ENCODE data around the gene CACTIN.

Gene CACTIN

DNA sequence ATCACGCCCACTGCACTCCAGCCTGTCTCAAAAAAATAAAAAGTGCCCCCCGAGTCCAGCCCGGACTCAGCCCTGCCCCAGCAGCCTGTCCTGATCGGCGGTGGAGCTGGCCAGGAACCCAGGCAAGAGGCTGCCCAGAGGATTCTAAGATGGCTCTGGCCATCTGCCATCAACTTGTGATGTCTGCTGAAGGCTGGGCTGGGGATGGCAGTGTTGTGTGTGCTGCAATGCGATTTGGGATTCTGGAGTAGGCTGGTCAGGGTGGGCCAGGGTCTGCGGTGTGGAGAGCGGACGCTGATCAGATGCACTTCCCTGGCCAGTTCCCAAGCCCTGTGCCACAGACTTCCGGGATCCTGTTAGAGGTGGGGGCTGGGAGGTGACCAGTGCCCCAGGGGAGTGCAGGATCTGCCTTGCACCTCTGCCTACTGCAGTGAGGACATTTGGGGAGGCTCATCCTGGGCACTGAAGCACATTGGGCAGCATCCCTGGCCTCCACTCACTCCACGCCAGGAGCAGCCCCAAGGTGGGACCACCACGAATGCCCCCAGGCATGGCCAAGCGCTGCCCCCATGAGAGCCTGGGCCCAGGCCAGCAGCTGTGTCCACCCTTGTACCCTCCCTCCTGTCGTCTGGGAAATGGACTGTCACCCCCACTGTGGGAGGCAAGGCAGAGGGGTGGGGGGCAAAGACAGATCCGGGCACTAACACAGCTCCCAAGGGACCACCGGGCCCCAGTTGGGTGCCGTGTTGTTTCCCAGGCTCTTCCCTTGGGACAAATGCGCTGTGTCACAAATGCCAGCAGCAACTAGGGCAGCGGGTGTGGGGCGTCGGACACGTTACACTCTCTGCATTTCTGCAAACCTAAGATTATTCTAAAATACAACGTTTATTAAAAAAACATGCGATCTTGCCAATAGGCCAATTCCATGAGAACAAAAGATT is 16.5 kb downstream of the CACTIN start:
- DNase-seq (ENCODE audit: low spot score) = no peak

DNA sequence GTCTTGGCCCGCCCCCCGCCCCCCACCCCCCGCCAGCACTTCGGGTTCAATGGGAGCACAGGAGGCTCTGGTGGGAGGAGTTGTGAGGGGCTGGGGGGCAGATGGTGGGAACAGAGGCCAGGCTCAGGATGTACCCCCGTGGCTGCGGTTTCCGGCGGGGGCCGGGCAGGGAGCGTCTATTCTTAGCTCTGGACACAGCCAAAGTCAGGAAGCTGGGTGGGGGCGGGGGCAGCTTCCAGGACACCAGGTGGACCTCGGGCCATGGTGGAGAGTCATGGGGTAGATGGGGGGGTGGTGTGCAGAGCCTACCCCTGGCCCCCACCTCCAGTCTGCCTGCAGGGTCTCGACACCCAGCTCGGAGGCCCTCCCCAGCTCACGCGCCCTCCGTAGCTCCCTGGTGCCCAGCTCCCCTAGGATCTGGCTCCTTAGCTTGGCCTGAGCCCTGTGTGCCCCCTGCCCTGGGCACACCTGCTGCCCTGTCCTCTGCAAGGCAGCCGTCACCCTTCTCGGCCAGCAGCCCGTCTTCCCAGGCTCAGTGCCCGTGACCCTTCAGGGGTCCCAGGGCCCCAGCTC is 17.8 kb downstream of the CACTIN start:
- no peak for DNase-seq (ENCODE audit: low spot score)

DNA sequence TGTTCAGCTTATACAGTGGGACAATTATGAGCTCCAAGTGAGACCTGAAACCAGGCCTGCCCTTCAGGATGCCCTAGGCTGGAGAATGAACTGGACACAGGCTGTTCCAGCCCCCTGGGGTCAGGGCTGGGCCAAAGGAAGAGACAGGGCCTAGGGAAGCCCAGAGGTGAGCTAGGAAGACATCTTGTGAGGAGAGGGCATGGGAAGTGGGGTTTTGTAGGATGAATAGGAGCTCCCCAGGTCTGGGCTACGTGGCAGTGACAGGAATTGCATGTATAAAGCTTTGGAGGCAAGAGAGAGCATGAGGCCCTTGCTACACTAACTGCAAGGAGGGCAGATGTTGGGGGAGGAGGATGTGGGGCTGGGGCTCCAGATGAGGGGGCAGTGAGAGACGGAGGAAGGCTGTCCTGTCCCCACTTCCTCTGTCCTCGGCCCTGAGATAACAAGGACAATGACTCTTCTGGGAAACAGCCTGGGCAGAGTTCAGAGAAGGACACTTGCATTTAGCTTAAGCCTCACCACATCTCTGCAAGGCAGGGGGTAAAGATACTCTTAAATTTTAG is 18.4 kb downstream of the CACTIN start:
- DNase-seq (ENCODE audit: low spot score) = no peak

DNA sequence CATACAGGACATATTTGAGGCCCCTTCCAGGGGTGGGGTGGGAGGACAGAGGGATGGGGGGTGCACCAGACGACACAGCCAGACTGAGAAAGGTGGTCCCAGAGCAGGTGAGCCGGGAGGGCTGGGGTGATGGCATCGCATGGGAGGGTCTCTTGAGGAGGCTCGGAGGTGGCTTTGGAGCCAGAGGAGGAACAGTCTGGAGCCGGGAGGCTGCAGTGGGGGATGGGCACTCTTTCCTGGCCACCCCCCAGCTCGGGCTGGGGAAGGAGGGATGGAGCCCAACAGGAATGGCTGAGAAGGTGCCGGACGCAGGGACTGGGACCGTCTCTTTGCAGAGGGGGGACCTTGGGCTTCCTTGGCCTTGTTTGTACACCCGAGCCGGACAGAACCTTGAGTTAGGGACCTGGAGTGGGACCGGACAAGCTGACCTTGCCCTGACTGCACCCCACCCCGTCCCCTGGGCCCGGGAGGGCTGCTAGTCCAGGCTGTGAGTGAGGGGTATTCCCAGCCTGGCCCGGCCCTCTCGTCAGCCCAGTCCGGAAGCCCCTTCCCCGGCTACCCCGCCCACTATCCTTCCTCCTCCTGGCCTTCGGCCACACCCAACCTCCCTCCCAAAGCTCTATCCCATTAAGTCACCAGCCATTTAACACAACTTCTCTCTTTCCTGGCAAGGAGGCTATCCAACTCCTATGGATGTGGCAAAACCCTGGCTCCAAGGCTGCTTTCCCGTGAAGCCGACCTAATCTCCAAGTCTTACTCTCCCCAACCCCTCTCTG is 19.1 kb downstream of the CACTIN start:
- DNase-seq (ENCODE audit: low spot score) = no peak

DNA sequence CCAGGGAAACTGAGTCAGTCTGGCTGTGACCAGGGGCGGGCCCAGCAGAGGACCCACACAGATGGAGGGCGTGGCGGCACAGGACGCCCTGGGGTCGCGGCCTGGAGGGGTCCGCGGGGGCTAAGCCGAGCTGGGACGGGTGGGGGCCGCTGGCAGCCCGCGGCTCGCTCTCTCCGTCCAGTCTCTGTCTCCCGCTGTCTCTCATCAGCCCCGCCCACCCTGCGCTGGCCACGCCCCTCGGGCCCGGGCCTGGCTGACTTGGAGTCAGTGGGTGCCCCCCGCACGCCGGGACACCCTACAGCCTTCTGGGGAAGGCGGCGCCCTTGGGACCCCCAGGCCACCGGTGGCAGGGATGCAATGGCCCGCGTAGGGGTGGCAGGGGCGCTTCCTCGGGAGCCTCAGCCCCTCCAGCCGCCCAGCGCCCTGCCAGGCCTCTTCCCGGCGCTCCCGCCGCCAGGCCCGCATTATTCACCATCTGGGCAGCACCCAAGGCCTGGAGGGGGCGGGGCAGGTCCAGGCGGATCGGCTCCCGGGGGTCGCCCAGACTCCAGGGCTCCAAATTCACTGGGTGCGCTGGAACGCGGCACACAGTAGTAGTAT is 19.8 kb downstream of the CACTIN start, which contains the start of gene TBXA2R:
Gene TBXA2R, minus strand, starts transcription at position 186 of the 600 bp plus-strand sequence. CDS start 6,241 bp downstream, outside the sequence.
- no peak for DNase-seq (ENCODE audit: low spot score)

DNA sequence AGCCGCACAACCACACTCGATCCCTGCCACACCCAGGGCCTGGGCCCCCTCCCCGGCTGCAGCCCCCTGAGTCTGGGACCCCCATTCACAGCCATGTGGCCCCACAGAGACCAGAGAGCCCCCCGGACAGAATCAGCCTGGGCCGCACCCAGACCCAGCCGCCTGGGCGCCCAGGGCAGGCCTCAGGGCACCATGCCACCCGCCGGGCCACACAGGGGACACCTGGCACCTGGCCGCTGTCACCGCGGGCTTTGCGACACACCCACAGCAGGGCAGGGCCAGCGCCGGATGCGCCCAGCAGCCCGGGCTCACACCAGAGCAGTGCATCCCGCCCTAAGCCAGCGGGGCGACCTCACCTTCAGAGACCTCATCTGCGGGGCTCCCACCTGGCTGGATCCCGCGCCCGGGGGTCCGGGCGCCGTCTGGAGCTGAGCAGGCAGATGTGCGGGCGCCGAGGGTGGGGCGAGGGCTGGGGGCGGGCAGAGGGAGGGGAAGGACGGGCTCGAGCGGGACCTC is 20.4 kb downstream of the CACTIN start:
- no peak for DNase-seq (ENCODE audit: low spot score)

DNA sequence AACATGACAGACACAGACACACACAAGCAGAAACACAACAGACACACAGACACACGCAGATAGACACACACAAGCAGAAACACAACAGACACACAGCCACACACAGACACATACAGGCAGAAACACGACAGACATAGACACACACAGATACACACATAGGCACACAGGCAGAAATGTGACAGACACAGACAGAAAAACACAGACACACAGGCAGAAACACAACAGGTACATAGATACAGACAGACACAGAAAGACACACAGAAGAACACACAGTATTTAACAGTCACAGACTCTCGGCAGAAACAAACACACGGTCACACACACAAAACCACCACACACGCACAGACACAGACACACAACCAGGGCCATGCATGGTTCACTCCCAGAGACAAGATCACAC is 20.8 kb downstream of the CACTIN start:
- no peak for DNase-seq (ENCODE audit: low spot score)

DNA sequence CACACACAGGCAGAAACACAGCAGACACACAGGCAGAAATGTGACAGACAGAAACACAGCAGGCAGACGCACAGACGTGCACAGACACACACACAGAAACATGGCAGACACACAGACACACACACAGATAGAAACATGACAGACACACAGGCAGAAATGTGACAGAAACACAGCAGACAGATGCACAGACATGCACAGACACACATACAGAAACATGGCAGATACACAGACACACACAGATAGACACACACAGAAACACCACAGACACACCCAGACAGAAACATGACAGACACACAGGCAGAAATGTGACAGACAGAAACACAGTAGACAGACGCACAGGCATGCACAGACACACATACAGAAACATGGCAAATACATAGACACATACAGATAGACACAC is 21.2 kb downstream of the CACTIN start:
- DNase-seq (ENCODE audit: low spot score) = no peak

DNA sequence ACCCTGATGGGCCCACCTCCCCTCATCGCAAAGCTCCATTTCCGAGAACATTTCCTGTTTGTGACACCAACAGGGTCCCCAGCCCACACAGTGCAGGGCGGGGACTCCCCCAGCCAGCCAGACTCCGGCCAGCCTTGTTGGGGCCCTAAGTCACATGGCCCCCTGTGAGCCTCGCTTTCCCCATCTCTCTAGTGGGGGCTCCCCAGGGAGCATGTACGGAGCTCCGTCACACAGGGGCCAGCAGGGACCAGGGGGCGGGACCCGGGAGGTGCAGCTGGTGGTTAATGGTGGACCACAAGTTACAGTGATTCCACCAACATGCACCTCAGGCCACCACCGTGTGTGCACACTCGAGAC is 21.6 kb downstream of the CACTIN start:
- DNase-seq (ENCODE audit: low spot score) = no peak

DNA sequence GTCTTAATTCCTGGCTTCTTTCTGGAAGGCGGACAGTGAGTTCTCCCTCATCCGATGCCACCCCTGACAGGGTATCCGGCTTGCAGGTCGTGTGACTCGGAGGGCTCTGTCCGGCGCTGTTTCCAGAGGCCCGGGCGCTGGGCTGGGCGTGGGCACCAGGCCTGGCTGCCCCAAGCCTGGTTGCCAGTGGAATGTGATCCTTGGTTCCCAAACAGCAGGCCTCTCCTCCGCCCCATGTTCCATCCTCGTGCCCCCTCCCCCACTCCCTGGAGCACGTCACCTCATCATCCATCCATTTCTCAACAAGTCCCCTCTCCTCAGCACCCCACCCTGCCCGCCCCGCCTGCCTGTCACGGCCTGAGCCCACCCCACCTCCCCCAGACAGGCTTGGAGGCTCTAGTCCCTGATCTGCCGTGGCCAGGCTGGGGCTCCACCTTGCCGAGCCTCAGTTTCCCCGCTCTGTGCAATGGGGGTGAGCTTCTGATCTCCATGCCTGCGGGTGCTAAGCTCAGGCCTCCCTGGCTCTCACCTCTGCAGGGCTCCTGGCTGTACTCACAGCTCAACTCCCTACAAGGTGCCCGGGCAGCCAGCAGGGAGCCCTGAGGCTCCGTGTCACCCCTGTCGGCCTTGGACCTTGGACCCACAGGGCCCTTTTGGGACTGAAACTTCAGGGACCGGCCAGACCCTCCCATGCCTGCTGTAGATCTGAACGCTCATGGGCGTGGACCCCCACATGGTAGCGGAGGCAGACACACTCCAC is 22.2 kb downstream of the CACTIN start:
- DNase-seq (ENCODE audit: low spot score) = no peak

DNA sequence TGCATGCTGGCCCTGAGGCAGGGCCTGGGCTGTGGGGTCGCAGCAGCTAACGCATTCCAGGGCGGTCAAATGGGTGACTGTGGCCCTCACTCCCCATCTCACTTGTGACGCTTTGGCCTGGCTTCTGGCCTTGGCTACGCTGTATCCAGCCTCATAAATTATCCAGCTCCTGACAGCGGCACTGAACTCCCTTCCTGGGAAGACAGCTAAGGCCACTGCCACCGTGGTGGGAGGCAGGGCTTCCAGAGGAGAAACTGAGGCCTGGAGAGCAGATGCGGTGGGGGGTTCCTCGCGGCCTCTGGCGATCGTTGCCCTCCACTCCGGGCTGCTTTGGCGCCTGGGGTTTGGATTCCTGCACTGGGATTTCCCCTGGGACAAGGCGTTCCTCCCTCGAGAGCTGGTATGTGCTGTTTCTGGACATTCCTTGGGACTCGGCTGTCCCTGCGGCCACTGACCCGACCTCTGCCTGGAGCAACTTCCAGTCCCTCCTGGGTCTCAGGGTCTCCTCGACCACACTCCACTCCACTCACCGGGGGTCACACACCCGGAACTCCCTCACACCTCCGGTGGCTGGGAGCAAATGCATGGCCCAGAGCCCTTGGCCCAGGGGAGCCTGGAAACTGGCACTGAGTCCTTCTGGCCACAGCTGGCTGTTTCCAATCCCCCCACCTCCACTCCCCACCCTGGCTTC is 23.3 kb downstream of the CACTIN start:
- no peak for DNase-seq (ENCODE audit: low spot score)

DNA sequence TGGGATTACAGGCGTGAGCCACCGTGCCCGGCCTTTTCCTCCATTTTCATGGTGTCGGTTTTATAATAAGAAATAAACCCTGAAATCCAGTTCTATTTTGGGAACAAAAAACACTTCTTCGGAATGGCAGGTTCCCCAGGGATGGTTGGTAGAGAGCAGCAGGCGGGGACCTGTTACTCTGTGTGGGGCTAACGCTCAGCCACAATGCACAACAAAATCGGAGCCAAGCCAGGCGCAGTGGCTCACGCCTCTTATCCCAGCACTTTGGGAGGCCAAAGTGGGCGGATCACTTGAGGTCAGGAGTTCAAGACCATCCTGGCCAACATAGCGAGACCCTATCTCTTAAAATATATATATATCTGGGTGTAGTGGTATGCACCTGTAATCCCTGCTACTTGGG is 25.6 kb downstream of the CACTIN start:
- no peak for DNase-seq (ENCODE audit: low spot score)

DNA sequence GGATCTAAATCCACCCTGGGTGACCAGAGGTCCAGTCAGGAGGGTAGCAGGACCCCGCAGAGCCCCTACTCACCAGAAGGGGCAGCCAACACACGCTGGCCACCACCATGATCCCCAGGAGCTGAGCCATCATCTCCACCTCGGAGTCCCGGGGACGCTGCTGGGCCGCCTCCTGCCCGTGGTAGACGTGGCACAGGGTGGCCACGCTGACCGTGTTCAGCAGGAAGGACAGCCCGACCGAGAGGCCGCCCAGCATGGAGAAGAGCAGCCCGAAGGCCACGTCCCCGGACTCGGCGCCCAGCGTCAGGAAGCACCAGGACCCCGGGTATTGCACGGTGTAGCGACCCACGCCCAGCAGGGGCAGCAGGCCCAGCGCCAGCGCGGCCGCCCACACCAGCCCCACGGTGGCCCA is 26.8 kb downstream of the CACTIN start:
- no peak for DNase-seq (ENCODE audit: low spot score)

DNA sequence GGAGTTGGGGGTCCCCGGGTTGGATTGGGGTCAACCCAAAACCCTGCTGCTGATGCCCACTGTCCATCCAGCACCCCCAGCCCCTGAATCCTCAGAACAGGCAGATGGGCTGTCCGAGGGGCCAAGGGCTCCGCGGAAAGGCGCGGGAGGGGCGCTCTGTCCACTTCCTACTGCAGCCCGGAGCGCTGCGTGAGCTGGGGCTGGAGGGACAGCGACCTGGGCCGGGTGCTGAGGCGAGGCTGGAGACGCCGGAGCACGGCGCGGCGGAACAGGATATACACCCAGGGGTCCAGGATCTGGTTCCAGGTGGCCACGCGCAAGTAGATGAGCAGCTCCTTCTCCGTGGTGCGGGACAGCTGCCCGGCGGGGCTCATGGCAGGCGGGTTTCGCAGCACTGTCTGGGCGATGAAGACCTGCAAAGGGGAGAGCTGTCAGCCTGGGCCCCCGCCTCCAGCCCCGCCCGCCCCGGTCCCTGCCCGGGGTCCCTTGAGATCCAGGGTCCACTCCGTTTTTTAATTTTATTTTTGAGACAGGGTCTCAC is 31.0 kb downstream of the CACTIN start:
- DNase-seq (ENCODE audit: low spot score) = no peak

DNA sequence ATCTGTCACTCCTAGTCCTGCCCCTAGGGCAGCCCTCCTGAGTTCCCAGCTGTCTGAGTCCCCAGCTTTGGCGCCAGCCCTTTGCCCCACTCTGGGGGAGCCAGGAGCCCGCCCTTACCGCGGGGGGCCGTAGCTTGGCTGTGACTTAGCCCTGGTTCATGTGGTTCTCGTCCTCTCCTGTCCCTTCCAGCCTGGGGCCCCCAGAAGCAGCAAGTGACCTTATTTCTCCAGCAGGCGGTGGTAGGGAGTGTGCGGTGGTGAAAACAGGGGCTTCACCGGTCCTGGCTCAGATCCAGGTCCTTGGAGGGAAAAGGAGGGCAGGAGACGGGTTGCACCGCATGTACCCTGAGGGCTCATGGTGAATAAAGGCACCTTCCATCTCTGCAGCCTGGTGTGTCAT is 33.4 kb downstream of the CACTIN start:
- no peak for DNase-seq (ENCODE audit: low spot score)

DNA sequence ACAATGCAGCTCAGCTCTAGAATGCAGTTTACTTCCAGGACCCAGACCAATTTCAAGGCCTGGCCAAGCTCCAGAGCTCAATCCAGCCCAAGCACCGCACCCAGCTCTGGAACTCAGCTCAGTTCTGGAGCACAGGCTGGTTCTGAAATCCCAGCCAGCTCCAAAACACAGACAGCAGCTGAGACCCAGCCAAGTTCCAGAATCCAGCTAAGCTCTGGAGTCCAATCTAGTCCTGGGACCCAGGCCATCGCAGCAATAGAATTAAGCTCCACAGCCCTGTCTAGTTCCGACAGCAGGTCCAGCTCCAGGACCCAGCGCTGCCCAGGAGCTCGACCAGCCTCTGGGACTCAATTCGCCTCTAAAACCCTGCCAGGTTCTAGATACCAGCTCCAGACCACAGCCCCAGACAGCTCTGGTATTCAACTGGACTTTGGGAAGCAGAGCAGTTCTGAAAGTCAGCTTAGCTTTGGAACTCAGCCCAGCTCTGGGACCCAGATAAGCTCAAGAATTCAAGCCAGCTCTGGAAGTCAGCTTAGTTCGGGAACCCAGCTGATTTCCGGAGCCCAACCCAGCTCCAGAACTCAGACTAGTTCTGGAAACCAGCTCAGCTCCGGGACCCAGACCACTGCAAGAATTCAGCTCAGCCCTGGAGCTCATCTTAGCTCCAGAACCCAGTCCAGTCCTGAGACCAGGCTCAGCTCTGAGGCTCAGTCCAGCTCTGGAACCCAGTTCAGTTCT is 34.5 kb downstream of the CACTIN start:
- DNase-seq (ENCODE audit: low spot score) = no peak

DNA sequence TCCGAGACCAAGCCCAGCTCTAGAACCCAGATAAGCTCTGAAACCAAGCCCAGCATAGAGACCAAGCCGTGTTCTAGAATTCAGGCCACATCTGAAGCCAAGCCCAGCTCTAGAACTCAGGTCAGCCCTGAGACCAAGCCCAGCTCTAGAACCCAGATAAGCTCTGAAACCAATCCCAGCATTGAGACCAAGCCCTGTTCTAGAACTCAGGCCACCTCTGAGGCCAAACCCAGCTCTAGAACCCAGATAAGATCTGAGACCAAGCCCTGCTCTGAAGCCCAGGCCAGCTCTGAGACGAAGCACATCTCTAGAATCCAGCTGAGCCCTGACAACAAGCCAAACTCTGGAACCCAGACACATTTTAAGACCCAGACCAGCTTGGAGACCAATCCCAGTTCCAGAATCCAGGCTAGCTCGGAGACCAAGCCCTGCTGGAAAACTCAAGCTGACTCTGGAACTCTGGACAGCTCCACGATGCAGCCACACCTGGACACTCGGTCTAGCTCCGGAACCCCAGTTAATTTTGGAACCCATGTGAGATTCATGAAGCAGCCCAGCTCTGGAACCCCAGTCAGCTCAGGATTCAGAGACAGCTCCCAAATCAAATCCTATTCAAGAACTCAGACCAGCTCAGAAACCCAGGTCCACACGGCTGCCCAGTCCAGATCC is 35.5 kb downstream of the CACTIN start:
- no peak for DNase-seq (ENCODE audit: low spot score)

DNA sequence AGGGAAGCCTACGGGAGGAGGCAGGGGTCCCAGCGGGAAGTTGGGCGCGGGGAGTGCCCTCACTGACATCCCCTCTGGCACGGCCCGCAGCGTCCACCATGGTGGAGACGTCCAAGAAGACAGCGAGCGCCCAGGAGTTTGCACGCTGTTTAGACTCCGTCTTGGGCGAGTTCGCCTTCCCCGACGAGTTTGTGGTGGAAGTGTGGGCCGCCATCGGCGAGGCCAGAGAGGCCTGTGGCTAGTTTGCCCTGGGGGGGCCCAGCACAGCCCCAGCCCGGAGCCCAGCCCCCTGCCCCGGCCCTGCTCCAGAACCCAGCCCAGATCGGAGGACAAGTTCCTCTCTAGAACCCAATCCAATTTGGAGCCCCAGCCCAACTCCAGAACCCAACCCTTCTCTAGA is 36.6 kb downstream of the CACTIN start:
- DNase-seq (ENCODE audit: low spot score) = no peak

DNA sequence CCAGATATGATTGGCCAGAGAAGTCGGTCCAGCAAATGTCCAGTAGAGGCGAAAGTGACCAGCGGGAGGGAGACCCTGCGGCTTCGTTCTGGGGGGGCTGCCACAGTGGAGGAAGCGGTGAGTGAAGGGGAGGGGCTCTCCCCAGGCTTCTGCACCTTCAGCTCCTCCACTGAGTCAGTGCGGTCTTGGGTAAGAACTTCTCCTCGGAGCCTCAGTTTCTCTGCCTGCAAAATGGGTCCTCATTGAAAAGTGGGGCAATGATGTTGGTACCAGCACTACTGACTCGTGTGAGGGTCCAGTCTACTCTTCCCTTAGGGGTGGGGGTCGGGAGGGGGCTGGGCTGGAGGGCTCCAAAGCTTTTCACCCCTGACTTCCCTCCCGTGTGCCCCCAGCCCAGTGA is 37.2 kb downstream of the CACTIN start:
- no peak for DNase-seq (ENCODE audit: low spot score)
